A673 (cell line): ENCODE data around the gene PYCARD. TPM values are rescaled to one million over a fixed set of nuclear protein-coding genes. Genes with fewer than 3 reads are reported as not detected.
A peak's percentile ranks its signal among the peaks of the same experiment; 100 is the strongest.

Source experiments
- BruUV-seq: library from RNA; stranded (reverse); fragments of 400-500 nt; replicated peaks from 2 replicates; lab custom pipeline; 2021; lab: Mats Ljungman, UMichigan
- CTCF ChIA-PET: fragments of 300-600 bp; sonication (Branson Sonifier 250); formaldehyde crosslinking; loops from one replicate; lab custom pipeline; 2022; ENCODE audit warnings: antibody characterized with exemption; lab: Charles Lee
- POLR2A ChIA-PET: fragments of 300-600 bp; sonication (Branson Sonifier 250); formaldehyde crosslinking; loops from one replicate; lab custom pipeline; 2022; ENCODE audit warnings: antibody characterized with exemption; ENCODE audit not compliant: low non-redundant PET; lab: Charles Lee
- DNase-seq: peaks from one replicate; pipeline ENCODE4 v3.0.0-alpha.2; 2015; ENCODE audit warnings: low spot score
- H3K27ac ChIP-seq: fragments of 200-600 bp; sonication (generic); 2 replicates; pipeline ENCODE4 v1.5.1; 2016; ENCODE audit warnings: mixed run types, low read depth, mild to moderate bottlenecking, mixed read lengths, antibody characterized with exemption, low read length; ENCODE audit not compliant: poor library complexity, severe bottlenecking
- H3K27me3 ChIP-seq: fragments of 200-600 bp; sonication (generic); replicated peaks from 2 replicates; pipeline ENCODE4 v1.6.1; 2017; ENCODE audit warnings: mixed run types, low read depth, mild to moderate bottlenecking, mixed read lengths, antibody characterized with exemption, low read length; ENCODE audit not compliant: insufficient read depth, poor library complexity
- H3K36me3 ChIP-seq: fragments of 200-600 bp; sonication (generic); 2 replicates; pipeline ENCODE4 v1.6.1; 2016; ENCODE audit warnings: mixed run types, mild to moderate bottlenecking, mixed read lengths, antibody characterized with exemption, low read length; ENCODE audit not compliant: insufficient read depth, poor library complexity, severe bottlenecking
- H3K4me1 ChIP-seq: fragments of 200-600 bp; sonication (generic); 2 replicates; pipeline ENCODE4 v1.6.1; 2017; ENCODE audit warnings: mixed run types, mild to moderate bottlenecking, mixed read lengths, antibody characterized with exemption, low read length; ENCODE audit not compliant: insufficient read depth, poor library complexity, severe bottlenecking
- H3K4me3 ChIP-seq: fragments of 200-600 bp; sonication (generic); 2 replicates; pipeline ENCODE4 v1.5.1; 2016; ENCODE audit warnings: low read depth, mixed run types, mild to moderate bottlenecking, mixed read lengths, low read length; ENCODE audit not compliant: poor library complexity, severe bottlenecking
- H3K9me3 ChIP-seq: fragments of 200-600 bp; sonication (generic); 2 replicates; pipeline ENCODE4 v1.6.1; 2016; ENCODE audit warnings: mixed run types, low read depth, mild to moderate bottlenecking, mixed read lengths, antibody characterized with exemption, low read length; ENCODE audit not compliant: poor library complexity, severe bottlenecking
- EZH2 ChIP-seq: fragments of 200-600 bp; sonication (generic); IDR thresholded peaks from 2 replicates; pipeline ENCODE4 v1.6.1; 2017; ENCODE audit warnings: borderline replicate concordance, low read depth, mild to moderate bottlenecking, mixed read lengths, antibody characterized with exemption, low read length; ENCODE audit not compliant: poor library complexity, severe bottlenecking
- intact Hi-C: fragments of 100-400 bp; cut with micrococcal nuclease; formaldehyde crosslinking; loops from one replicate; pipeline ENCODE4 v1.10.0; 2022; ENCODE audit not compliant: unreplicated experiment
- total RNA-seq: library from RNA; stranded (reverse); gene quantifications from 2 replicates; pipeline ENCODE4 v1.2.3, GENCODE V29; 2021
- TF ChIP-seq, protein P1 (sequence below): fragments of 300-800, 200-600 bp; sonication (generic); conservative IDR thresholded peaks from 2 replicates; pipeline ENCODE4 v1.5.1; 2017; ENCODE audit warnings: low read depth, mild to moderate bottlenecking, antibody characterized with exemption, low read length, moderate library complexity, mixed read lengths

The PYCARD gene
- total RNA-seq, 1 experiment from 2014 or later, result 1.8 TPM

DNA sequence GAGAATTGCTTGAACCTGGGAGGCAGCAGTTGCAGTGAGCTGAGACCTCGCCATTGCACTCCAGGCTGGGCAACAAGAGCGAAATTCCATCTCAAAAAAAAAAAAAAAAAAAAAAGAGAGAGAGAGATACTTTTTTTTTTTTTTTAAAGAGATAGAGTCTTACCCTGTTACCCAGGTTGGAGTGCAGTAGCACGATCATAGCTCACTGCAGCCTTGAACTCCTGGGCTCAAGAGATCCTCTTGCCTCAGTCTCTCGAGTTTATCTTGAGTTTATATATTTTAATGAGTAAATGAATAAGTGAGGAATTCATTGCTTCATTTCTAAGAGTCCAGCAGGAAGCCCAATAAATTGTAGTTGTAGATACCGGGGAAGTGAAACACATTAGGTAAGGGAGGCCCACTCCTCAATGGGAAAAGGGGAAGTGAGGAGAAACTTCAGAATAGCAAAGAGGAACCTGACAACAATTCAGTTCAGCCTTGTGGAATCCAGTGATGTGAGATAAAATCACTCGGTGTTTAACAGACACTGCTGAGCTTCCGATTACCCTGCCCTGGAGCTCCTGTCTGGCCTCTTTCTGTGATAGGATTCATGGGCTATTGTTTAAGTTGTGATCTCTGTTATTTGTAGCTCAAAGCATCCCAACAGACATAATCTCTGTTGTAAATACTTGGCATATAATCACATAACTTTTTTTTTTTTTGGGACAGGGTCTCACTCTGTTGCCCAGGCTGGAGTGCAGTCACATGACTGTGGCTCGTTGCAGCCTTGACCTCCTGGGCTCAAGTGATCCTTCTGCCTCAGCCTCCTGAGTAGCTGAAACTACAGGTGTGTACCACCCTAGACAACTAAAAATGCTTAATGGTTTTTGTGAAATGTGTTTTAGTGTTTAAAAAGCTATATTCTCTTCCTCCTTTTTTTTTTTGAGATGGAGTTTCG, 41.4 kb upstream of the PYCARD start:
- POLR2A ChIA-PET, result no interaction called here

DNA sequence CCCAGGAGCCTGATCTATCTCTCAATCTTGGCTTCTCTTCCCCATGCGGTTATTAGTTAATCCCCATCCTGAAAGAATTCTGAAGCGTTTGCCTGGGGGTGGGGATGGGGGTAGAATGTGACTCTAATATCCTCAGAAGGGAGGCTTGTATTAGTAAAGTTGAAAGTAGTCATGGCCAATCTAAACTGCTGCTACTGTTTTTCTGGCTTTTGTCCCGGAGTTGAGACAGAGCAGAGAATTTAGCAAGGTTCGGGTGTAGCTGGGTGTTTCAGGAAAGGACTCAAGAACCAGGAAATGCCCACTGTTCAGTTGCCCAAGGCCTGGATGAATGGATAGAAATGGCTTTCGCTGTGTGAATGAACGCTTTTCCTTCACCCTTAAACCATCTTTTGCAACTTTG, 39.6 kb upstream of the PYCARD start:
- intact Hi-C loops, result no loop called here
- no peak overlapping the region for H3K27ac ChIP-seq
- H3K36me3 ChIP-seq, result no peaks in the 10 kb centered on the region
- H3K4me3 ChIP-seq, result no peak overlapping the region
- no peaks in the 10 kb centered on the region for H3K4me1 ChIP-seq
- H3K9me3 ChIP-seq, result no peaks in the 10 kb centered on the region
- peak; percentile 22 for DNase-seq
- BruUV-seq, result no TSS peak
- CTCF ChIA-PET, result no interaction called here
- POLR2A ChIA-PET, result no interaction called here
- TF ChIP-seq, protein P1, sequence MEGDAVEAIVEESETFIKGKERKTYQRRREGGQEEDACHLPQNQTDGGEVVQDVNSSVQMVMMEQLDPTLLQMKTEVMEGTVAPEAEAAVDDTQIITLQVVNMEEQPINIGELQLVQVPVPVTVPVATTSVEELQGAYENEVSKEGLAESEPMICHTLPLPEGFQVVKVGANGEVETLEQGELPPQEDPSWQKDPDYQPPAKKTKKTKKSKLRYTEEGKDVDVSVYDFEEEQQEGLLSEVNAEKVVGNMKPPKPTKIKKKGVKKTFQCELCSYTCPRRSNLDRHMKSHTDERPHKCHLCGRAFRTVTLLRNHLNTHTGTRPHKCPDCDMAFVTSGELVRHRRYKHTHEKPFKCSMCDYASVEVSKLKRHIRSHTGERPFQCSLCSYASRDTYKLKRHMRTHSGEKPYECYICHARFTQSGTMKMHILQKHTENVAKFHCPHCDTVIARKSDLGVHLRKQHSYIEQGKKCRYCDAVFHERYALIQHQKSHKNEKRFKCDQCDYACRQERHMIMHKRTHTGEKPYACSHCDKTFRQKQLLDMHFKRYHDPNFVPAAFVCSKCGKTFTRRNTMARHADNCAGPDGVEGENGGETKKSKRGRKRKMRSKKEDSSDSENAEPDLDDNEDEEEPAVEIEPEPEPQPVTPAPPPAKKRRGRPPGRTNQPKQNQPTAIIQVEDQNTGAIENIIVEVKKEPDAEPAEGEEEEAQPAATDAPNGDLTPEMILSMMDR, result no peak
- no peak for TF ChIP-seq EZH2
- peaks cover 11% of the 10 kb centered on the region for H3K27me3 ChIP-seq

More for the DNA sequence above, 41.4 kb upstream of the PYCARD start:
- H3K27me3 ChIP-seq, result peaks cover 11% of the 10 kb centered on the region
- no peak for TF ChIP-seq EZH2
- TF ChIP-seq, protein P1, result no peak
- no peak for DNase-seq
- BruUV-seq, result no TSS peak
- CTCF ChIA-PET, result no interaction called here
- H3K36me3 ChIP-seq, result no peaks in the 10 kb centered on the region
- H3K4me1 ChIP-seq, result no peaks in the 10 kb centered on the region
- intact Hi-C loops, result no loop called here
- H3K27ac ChIP-seq, result no peak overlapping the region
- no peaks in the 10 kb centered on the region for H3K9me3 ChIP-seq
- H3K4me3 ChIP-seq, result no peak overlapping the region

DNA sequence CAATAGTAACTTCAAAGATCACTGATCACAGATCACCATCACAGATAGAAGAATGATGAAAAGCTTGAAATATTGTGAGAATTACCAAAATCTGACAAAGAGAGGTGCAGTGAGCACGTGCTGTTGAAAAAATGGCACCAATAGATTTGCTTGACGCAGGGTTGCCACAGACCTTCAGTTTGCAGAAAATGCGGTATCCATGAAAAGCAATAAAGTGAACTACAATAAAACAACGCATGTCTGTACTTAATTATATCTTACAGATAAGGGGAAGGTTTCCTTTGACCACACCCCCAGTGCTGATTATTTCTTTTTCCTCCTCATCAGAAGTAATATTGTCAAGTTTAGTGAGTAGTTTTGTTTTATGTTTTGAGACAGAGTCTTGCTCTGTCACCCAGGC, 35.5 kb upstream of the PYCARD start:
- no TSS peak for BruUV-seq
- H3K27ac ChIP-seq, result no peak overlapping the region
- H3K4me3 ChIP-seq, result no peak overlapping the region
- H3K4me1 ChIP-seq, result no peaks in the 10 kb centered on the region
- intact Hi-C loops, result no loop called here
- CTCF ChIA-PET, result no interaction called here
- H3K27me3 ChIP-seq, result no peaks in the 10 kb centered on the region
- no peak for DNase-seq
- POLR2A ChIA-PET, result no interaction called here
- no peaks in the 10 kb centered on the region for H3K36me3 ChIP-seq
- no peak for TF ChIP-seq EZH2
- TF ChIP-seq, protein P1, result no peak
- H3K9me3 ChIP-seq, result no peaks in the 10 kb centered on the region
